Endothelial cell of umbilical vein (primary cell): ENCODE measurements around the gene HIVEP3. TPM values are rescaled to one million over a fixed set of nuclear protein-coding genes. Genes with fewer than 3 reads are reported as not detected.

ENCODE experiments used
- BruUV-seq: library from RNA; stranded (reverse); fragments of 400-500 nt; replicated peaks from 2 replicates; lab custom pipeline; 2021; lab: Mats Ljungman, UMichigan
- CTCF ChIA-PET: fragments of 300-600, 350-600 bp; sonication (Branson Sonifier 250); formaldehyde crosslinking; loops from one replicate; lab custom pipeline; 2021; ENCODE audit warnings: antibody characterized with exemption, inconsistent platforms; lab: Charles Lee
- POLR2A ChIA-PET: fragments of 300-600, 350-600 bp; sonication (Branson Sonifier 250); formaldehyde crosslinking; loops from one replicate; lab custom pipeline; 2021; ENCODE audit warnings: antibody characterized with exemption, inconsistent platforms; lab: Charles Lee
- DNase-seq: peaks from one replicate; pipeline ENCODE4 v3.0.0-alpha.2; 2011; ENCODE audit warnings: low read depth, low spot score
- FAIRE-seq: peaks from 2 replicates; lab custom pipeline; 2011; peaks lifted over from hg19 to GRCh38; lab: Jason Lieb, UNC
- H2AFZ ChIP-seq: 2 replicates; pipeline ENCODE4 v1.6.0; 2012; ENCODE audit warnings: low read depth, low read length, control low read depth, inconsistent platforms
- H3K27ac ChIP-seq: 2 replicates; pipeline ENCODE4 v1.5.1; 2011; ENCODE audit warnings: low read depth, mild to moderate bottlenecking, control low read depth, low read length, moderate library complexity; ENCODE audit not compliant: insufficient read depth
- H3K27me3 ChIP-seq, 2 experiments: 2 replicates each; pipeline versions ENCODE4 v1.6.0 to v1.6.1; 2011; ENCODE audit warnings: low read length in 2 of 2, mixed read lengths in 1 of 2; ENCODE audit not compliant: control insufficient read depth in 2 of 2, insufficient read depth in 2 of 2
- H3K36me3 ChIP-seq, 2 experiments: 2 replicates in 1 of 2; 3 replicates in 1 of 2; pipeline ENCODE4 v1.5.1; 2011; ENCODE audit warnings: low read length in 2 of 2, mild to moderate bottlenecking in 1 of 2, moderate library complexity in 1 of 2; ENCODE audit not compliant: control insufficient read depth in 2 of 2, insufficient read depth in 2 of 2; ENCODE audit errors: extremely low read depth in 1 of 2
- H3K4me1 ChIP-seq: 3 replicates; pipeline ENCODE4 v1.5.1; 2011; ENCODE audit warnings: mild to moderate bottlenecking, low read length; ENCODE audit not compliant: control insufficient read depth, insufficient read depth; ENCODE audit errors: extremely low read depth
- H3K4me2 ChIP-seq: 2 replicates; pipeline ENCODE4 v1.6.1; 2011; ENCODE audit warnings: low read length, control low read depth, mixed read lengths; ENCODE audit not compliant: insufficient read depth
- H3K4me3 ChIP-seq, 3 experiments: fragments of 200-600 bp in 1 of 3; sonication (generic), shearing (Covaris generic) in 1 of 3; replicated peaks in 1 of 3; 2 replicates each; pipeline ENCODE4 v1.5.1; 2011 to 2016; ENCODE audit warnings: control low read depth in 3 of 3, low read length in 3 of 3, mild to moderate bottlenecking in 2 of 3, inconsistent platforms in 1 of 3, low read depth in 1 of 3, moderate library complexity in 1 of 3; ENCODE audit not compliant: insufficient read depth in 1 of 3
- H3K79me2 ChIP-seq: 2 replicates; pipeline ENCODE4 v1.6.0; 2012; ENCODE audit warnings: low read length, inconsistent platforms; ENCODE audit not compliant: control insufficient read depth, insufficient read depth
- H3K9ac ChIP-seq: replicated peaks from 2 replicates; pipeline ENCODE3; 2011; ENCODE audit warnings: low read length, control low read depth; ENCODE audit not compliant: insufficient read depth; ENCODE audit errors: extremely low read depth
- H3K9me1 ChIP-seq: replicated peaks from 3 replicates; pipeline ENCODE4 v1.6.0; 2011; ENCODE audit warnings: mild to moderate bottlenecking, low read length; ENCODE audit not compliant: control insufficient read depth, insufficient read depth; ENCODE audit errors: extremely low read depth
- H3K9me3 ChIP-seq: replicated peaks from 2 replicates; pipeline ENCODE4 v1.5.1; 2012; ENCODE audit warnings: low read length, inconsistent platforms; ENCODE audit not compliant: control insufficient read depth, insufficient read depth
- H4K20me1 ChIP-seq: replicated peaks from 2 replicates; pipeline ENCODE3; 2011; ENCODE audit warnings: mild to moderate bottlenecking, low read length; ENCODE audit not compliant: control insufficient read depth, insufficient read depth; ENCODE audit errors: extremely low read depth
- FOS ChIP-seq: IDR thresholded peaks from 2 replicates; pipeline ENCODE4 v1.6.1; 2011; ENCODE audit warnings: mild to moderate bottlenecking, low read length, moderate library complexity, borderline replicate concordance; ENCODE audit not compliant: insufficient read depth
- JUN ChIP-seq: IDR thresholded peaks from 2 replicates; pipeline ENCODE4 v1.6.1; 2011; ENCODE audit warnings: borderline replicate concordance, low read depth; ENCODE audit not compliant: insufficient read length, insufficient read depth
- MAX ChIP-seq: IDR thresholded peaks from 2 replicates; pipeline ENCODE4 v1.6.1; 2011; ENCODE audit not compliant: insufficient read depth, insufficient read length
- MYC ChIP-seq: IDR thresholded peaks from one replicate; pipeline ENCODE4 v1.6.1; 2011; ENCODE audit warnings: mild to moderate bottlenecking, low read depth, low read length
- POLR2A ChIP-seq: IDR thresholded peaks from 2 replicates; pipeline ENCODE4 v1.6.1; 2012; ENCODE audit warnings: low read depth, mild to moderate bottlenecking, control low read depth, low read length
- POLR2AphosphoS5 ChIP-seq: IDR thresholded peaks from 2 replicates; pipeline ENCODE4 v1.6.1; 2012; ENCODE audit warnings: low read depth, mild to moderate bottlenecking, control low read depth, low read length, moderate library complexity; ENCODE audit not compliant: insufficient read depth
- dilution Hi-C: fragments of 300-500 bp; cut with MboI; formaldehyde crosslinking; loops from one replicate; pipeline ENCODE4 v1.15.0; 2019; ENCODE audit warnings: low sequenced_read_pairs; ENCODE audit not compliant: extremely low pct_ligation_motif_present
- intact Hi-C: fragments of 100-400 bp; cut with micrococcal nuclease; formaldehyde crosslinking; loops from one replicate; pipeline ENCODE4 v1.10.0; 2022
- polyA plus RNA-seq, 4 experiments: library from polyadenylated mRNA; depleted of rRNA in 3 of 4; stranded (reverse) in 3 of 4; unstranded in 1 of 4; fragments of >200 nt; gene quantifications; 2 replicates each; pipeline versions ENCODE4 v1.2.1 to v1.2.3, GENCODE V29; 2011 to 2012; ENCODE audit warnings: missing spikeins in 1 of 4
- total RNA-seq: library from RNA; stranded (reverse); gene quantifications from 2 replicates; pipeline ENCODE4 v1.2.3, GENCODE V29; 2021

The HIVEP3 gene
- total and polyA plus RNA-seq, 2 donors (not counting 3 experiments of a cell fraction or from before 2014, with no cell fraction given), result 3.4 to 4.0 TPM

DNA sequence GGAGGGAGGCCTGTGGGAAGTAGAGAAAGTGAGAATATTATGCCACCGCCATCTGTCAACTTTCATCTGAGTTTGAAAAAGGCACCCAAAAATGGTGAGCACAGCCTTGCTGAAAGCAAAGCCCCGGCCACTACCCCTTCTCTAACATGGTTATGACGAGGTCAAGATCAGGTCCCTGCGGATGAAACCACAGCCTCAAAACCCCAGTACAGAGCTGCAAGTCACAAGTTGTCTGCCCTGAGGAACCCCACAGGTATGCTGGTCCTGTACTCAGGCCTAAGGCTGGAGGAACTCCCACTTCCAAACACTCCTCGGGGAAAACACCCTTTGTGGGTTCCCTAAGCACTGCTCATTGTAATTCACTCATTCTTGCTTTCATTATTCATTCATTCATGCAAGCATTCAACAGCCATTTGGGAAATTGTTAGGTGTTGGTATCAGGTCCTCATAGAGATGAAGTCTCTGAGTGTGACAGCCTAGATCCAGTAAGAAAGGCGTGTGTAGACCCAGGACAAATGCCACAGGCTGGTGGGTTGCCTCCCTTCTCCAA, 217.7 kb downstream of the HIVEP3 start:
- Histone ChIP-seq H3K4me1 (no peaks in the 10 kb centered on the region), H3K36me3 (no peaks in the 10 kb centered on the region), H3K27me3 (no peaks in the 10 kb centered on the region), H3K9ac (no peak overlapping the region), H4K20me1 (no peaks in the 10 kb centered on the region), H2AFZ (no peak overlapping the region), H3K9me3 (no peaks in the 10 kb centered on the region), H3K4me2 (no peak overlapping the region), H3K4me3 (no peak overlapping the region), H3K79me2 (no peaks in the 10 kb centered on the region), H3K9me1 (no peaks in the 10 kb centered on the region), H3K27ac (no peak overlapping the region)
- POLR2A ChIA-PET, result no interaction called here
- DNase-seq (no peak), FAIRE-seq (no peak)
- CTCF ChIA-PET, result no interaction called here
- dilution Hi-C loops (no loop called here), intact Hi-C loops (no loop called here)
- TF ChIP-seq POLR2AphosphoS5 (no peak), POLR2A (no peak)
- BruUV-seq, result no TSS peak

DNA sequence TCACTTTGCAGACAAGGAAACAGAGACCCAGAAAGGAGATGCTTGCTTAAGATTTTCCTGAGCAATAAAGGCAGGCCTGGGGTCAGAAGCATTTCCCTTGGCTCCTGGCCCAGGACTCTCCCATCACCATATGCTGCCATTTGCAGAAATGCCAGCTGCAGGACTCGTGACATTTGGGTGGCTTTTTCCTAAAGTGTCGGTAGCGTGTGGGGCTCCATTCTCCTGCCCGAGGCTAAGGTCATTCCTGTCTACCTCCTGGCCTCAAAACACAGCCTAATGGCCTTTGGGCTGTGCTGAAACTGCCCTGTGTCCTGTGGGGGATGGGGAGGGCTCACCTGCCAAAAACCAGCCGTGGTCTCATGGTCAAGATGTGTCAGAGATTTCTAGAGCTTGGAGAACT, 218.1 kb downstream of the HIVEP3 start:
- no peak overlapping the region for H3K4me2 ChIP-seq
- H4K20me1 ChIP-seq, result no peaks in the 10 kb centered on the region
- H3K79me2 ChIP-seq, result no peaks in the 10 kb centered on the region
- no peak overlapping the region for H2AFZ ChIP-seq
- FAIRE-seq (no peak), DNase-seq (no peak)
- H3K4me3 ChIP-seq, result no peak overlapping the region
- H3K9me3 ChIP-seq, result no peaks in the 10 kb centered on the region
- H3K9ac ChIP-seq, result no peak overlapping the region
- intact Hi-C loops (no loop called here), dilution Hi-C loops (no loop called here)
- no peaks in the 10 kb centered on the region for H3K27me3 ChIP-seq
- no peak overlapping the region for H3K27ac ChIP-seq
- TF ChIP-seq MAX (no peak), JUN (no peak), MYC (no peak), FOS (no peak)
- no peaks in the 10 kb centered on the region for H3K9me1 ChIP-seq
- POLR2A ChIA-PET, result no interaction called here
- H3K4me1 ChIP-seq, result no peaks in the 10 kb centered on the region
- CTCF ChIA-PET, result no interaction called here
- BruUV-seq, result no TSS peak
- H3K36me3 ChIP-seq, result no peaks in the 10 kb centered on the region
